AG04450 (cell line): ENCODE results near the gene PTPRCAP. TPM values are rescaled to one million over a fixed set of nuclear protein-coding genes. Genes with fewer than 3 reads are reported as not detected.

Experiments
- CTCF ChIA-PET: fragments of 300-600, 350-600 bp; formaldehyde crosslinking; extraction: SDS; loops from one replicate; lab custom pipeline; 2022; ENCODE audit warnings: antibody characterized with exemption, inconsistent platforms; lab: Charles Lee
- POLR2A ChIA-PET: fragments of 350-600 bp; formaldehyde crosslinking; extraction: SDS; loops from one replicate; lab custom pipeline; 2021; ENCODE audit warnings: antibody characterized with exemption, inconsistent platforms; lab: Yijun Ruan, JAX
- DNase-seq: peaks from one replicate; pipeline ENCODE4 v3.0.0-alpha.2; 2011; ENCODE audit warnings: low read depth, low spot score
- H3K27ac ChIP-seq: one replicate; pipeline ENCODE4 v1.5.1; 2012; ENCODE audit warnings: low read depth, low read length, control low read depth
- H3K27me3 ChIP-seq: one replicate; pipeline ENCODE4 v1.6.0; 2012; ENCODE audit warnings: low read length; ENCODE audit not compliant: control insufficient read depth, insufficient read depth
- H3K4me3 ChIP-seq: 2 replicates; pipeline ENCODE4 v1.5.1; 2011; ENCODE audit warnings: mild to moderate bottlenecking, low read depth, low read length, control low read depth
- H3K9me3 ChIP-seq: 2 replicates; pipeline ENCODE4 v1.5.1; 2012; ENCODE audit warnings: low read length; ENCODE audit not compliant: control insufficient read depth, insufficient read depth
- CTCF ChIP-seq: IDR thresholded peaks from 2 replicates; pipeline ENCODE4 v1.5.1; 2011; ENCODE audit warnings: low read depth, low read length, control low read depth, inconsistent platforms
- polyA plus RNA-seq: library from polyadenylated mRNA; depleted of rRNA; stranded (reverse); fragments of >200 nt; gene quantifications from 2 replicates; pipeline ENCODE4 v1.2.3, GENCODE V29; 2011

Gene PTPRCAP
- polyA plus RNA-seq, 1 experiment = 0.07 TPM

GRCh38 chr11:67472882-67473281 lies 35.4 kb upstream of the PTPRCAP start:
- Histone ChIP-seq H3K9me3 (peaks cover 2% of the 10 kb centered on the region; the same call in 1 of the 2 replicates), H3K4me3 (no peak overlapping the region), H3K27me3 (peaks cover 4% of the 10 kb centered on the region), H3K27ac (no peak overlapping the region)
- DNase-seq = no peak
- POLR2A ChIA-PET = no interaction called here
- TF ChIP-seq CTCF = no peak
- CTCF ChIA-PET = no interaction called here

- TF ChIP-seq CTCF = no peak
- ChIA-PET CTCF (interaction anchor here (0.6 kb wide), 1 partner anchor 26 kb away, joined by 10 read pairs; no protein-coding TSS in a partner anchor), POLR2A (no interaction called here)
- DNase-seq = no peak
- H3K9me3 ChIP-seq = peaks cover 2% of the 10 kb centered on the region; the same call in 1 of the 2 replicates
- H3K27ac ChIP-seq = no peak overlapping the region
- peaks cover 4% of the 10 kb centered on the region for H3K27me3 ChIP-seq
- no peak overlapping the region for H3K4me3 ChIP-seq
Observed at GRCh38 chr11:67470337-67471002, 33.0 kb upstream of the PTPRCAP start.

- peak overlapping the region; percentile 71 for H3K4me3 ChIP-seq
- peaks cover 3% of the 10 kb centered on the region; the same call in 1 of the 2 replicates for H3K9me3 ChIP-seq
- POLR2A ChIA-PET = interaction anchor here (0.7 to 2.5 kb wide), 2 partner anchors 26 to 68 kb away, joined by 4 to 11 read pairs; partner anchors contain the start of genes CORO1B and PPP1CA
- CTCF ChIA-PET = interaction anchor here (2.8 kb wide), 1 partner anchor 68 kb away, joined by 15 read pairs; the partner anchor contains the start of gene PPP1CA
- no peak for TF ChIP-seq CTCF
- H3K27ac ChIP-seq = peak overlapping the region; percentile 65
- peaks cover 4% of the 10 kb centered on the region for H3K27me3 ChIP-seq
- no peak for DNase-seq
Observed at GRCh38 chr11:67469508-67469811, 32.0 kb upstream of the PTPRCAP start.

DNA sequence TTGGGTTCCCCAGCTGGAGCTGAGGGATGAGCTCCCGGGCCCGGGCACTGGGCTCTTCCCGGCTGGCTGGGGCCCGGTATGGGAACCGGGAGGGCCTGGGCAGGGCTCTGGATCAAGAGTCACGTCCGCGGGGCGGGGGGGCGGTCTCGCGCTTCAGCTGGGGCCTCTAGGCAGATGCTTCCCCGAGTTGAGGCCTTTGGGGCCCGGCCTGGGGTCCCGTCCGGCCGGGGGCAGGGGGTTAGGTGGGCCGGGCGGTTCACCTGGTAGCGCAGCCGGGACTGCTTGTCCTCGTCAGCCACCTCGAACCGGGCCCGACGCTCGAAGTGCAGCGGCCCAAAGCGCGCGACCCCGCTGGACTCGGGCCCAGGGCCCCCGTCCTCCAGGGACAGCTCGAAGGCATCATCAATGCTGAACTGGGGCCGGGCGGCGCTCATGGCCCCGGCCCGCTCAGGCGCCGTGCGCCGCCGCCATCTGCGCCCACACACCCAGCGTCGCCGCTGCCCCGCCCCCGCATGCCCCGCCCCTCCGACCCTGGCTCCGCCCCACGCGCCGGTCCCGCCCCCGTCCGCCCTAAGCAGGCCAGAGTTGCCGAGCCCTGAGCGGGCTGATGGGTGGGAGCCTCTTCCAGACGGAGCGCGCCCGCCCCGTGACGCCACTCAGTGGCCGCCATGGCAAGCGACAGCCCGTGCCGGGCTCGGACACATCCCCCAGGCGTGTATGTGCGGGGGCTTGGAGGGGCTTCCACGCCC lies 31.5 kb upstream of the PTPRCAP start, which contains the start of gene TMEM134:
TMEM134 (minus strand) TSS at position 493 of the 749 bp plus-strand sequence; CDS start at position 434, 59 bp downstream.
- peak; percentile 37 for TF ChIP-seq CTCF
- ChIA-PET POLR2A (interaction anchor here (0.7 to 2.5 kb wide), 3 partner anchors 14 to 67 kb away, joined by 3 to 11 read pairs (median 4); partner anchors contain the start of genes AIP, CORO1B and PPP1CA), CTCF (interaction anchor here (2.8 kb wide), 1 partner anchor 67 kb away, joined by 15 read pairs; the partner anchor contains the start of gene PPP1CA)
- Histone ChIP-seq H3K9me3 (peaks cover 8% of the 10 kb centered on the region; the same call in 1 of the 2 replicates), H3K27me3 (peaks cover 4% of the 10 kb centered on the region), H3K4me3 (peak within 1 kb of the TSS; percentile 71), H3K27ac (peak within 1 kb of the TSS; percentile 65)
- DNase-seq = peak; percentile 69
